Central memory CD8-positive, alpha-beta T cell (primary cell): Measurements from ENCODE around the gene IGSF23.

Experiments used
- ATAC-seq: fragments of 150-1000 bp; cut with Tn5 transposase; replicated peaks from 2 replicates; pipeline ENCODE4 v1.10.0; 2022; ENCODE audit warnings: mild to moderate bottlenecking, moderate FRiP score, moderate number of reproducible peaks; ENCODE audit not compliant: poor library complexity, severe bottlenecking; ENCODE audit errors: extremely low read depth
- DNase-seq, 2 donors: peaks; one replicate each; pipeline ENCODE4 v3.0.0; 2021; ENCODE audit warnings: low spot score in 2 of 2
- H3K27ac Mint-ChIP-seq: one replicate; pipeline ENCODE4 v1.8.0; 2022; ENCODE audit warnings: low read depth, mild to moderate bottlenecking, moderate library complexity, mixed read lengths
- H3K27me3 Mint-ChIP-seq: one replicate; pipeline ENCODE4 v1.8.0; 2022; ENCODE audit warnings: mixed read lengths
- H3K36me3 Mint-ChIP-seq: one replicate; pipeline ENCODE4 v1.8.0; 2022; ENCODE audit warnings: mild to moderate bottlenecking, moderate library complexity, mixed read lengths; ENCODE audit not compliant: insufficient read depth
- H3K4me1 Mint-ChIP-seq: one replicate; pipeline ENCODE4 v1.8.0; 2022; ENCODE audit warnings: mixed read lengths
- H3K4me3 Mint-ChIP-seq: one replicate; pipeline ENCODE4 v1.8.0; 2022; ENCODE audit warnings: mild to moderate bottlenecking, moderate library complexity, mixed read lengths
- H3K9me3 Mint-ChIP-seq: one replicate; pipeline ENCODE4 v1.8.0; 2022; ENCODE audit warnings: mixed read lengths

IGSF23 gene

DNA sequence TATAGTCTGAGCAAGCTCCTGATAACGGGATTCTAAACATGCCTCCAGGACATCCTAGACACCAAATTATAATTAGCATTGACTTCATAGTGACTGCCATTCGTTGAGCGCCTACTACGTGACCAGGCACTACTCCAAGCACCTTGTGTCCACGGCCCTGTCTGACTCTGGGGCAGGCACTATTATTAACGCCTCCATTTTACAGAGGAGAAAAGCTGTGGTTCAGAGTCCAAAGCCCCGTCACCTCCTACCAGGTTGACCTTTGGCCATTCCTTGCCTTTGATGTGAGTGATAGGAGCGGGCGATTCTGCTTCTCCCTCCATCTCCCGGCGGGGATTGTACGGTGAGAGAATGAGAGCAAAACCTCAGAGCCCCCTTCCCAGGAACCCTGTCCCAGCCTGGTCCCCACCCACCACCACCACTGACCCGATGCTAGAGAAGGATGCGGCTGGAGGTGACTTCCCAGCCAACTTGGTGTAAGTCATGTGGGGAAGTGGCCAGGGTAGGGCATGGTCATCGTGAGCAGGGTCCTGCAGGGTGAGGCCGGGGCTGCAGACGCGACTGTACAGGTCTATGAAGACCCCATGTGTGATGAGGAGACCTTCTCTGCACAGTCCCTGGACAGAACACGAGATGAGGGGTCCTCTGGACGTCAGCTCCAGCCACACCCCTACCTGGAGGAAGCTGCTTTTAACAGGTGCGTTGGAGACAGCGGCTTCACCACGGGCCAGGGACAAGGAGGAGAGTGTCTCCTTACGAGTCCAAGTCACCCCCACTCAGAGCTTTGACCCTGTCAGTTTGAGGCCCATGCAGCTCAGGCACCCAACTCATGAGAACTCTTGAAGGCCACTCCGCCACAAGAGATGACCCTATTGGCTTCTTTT lies at the start of gene IGSF23:
Gene IGSF23 (plus strand): TSS at position 269 of the 884 bp plus-strand sequence. CDS start 83 bp downstream, at position 352.
- no peaks in the 10 kb centered on the region for H3K4me1 Mint-ChIP-seq
- ATAC-seq (no peak), DNase-seq (no peak)
- H3K9me3 Mint-ChIP-seq, result peaks cover 5% of the 10 kb centered on the region
- no peak within 1 kb of the TSS for H3K4me3 Mint-ChIP-seq
- peaks cover 2% of the 10 kb centered on the region for H3K36me3 Mint-ChIP-seq
- H3K27me3 Mint-ChIP-seq, result peaks cover 10% of the 10 kb centered on the region
- no peak within 1 kb of the TSS for H3K27ac Mint-ChIP-seq

DNA sequence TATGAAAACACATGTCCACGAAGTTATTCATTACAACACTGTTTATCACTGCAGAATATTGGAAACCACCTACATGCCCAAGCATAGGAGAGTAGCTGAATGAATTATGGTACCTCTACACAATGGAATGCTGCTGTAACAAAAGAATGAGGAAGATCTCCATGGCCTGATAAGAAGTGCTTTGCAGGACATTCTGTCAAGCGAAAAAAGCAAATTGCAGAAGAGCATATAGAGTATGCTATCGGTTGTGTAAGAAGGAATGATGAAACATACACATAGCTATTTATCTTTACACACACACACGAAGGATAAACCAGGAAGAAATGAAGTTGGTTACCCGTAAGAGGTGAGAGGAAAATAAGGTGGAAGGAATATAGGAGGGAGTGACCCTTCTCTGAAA lies 46.4 kb upstream of the IGSF23 start:
- Mint-ChIP-seq H3K4me3 (no peak overlapping the region), H3K27me3 (peaks cover 11% of the 10 kb centered on the region), H3K36me3 (no peaks in the 10 kb centered on the region), H3K9me3 (peaks cover 11% of the 10 kb centered on the region), H3K4me1 (no peaks in the 10 kb centered on the region), H3K27ac (no peak overlapping the region)
- no peak for DNase-seq
- no peak for ATAC-seq

DNA sequence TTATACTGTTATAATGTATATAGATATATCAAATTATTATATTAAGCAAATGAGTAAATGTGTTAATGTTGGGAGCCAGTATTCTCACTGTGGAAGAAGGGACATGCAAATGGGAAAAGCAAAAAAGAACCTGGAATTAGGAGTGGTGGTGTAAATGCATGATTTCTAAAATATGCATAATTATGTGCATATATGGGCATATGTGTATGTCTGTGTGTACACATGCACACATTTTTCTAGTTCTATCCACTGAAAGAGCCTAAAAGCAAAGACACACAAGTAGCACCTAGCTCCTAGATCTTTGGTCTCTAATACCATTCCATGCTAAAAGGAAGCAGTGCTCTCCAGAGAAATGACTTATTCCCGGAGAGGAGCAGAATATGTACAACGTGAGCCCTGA lies 45.6 kb upstream of the IGSF23 start:
- no peak overlapping the region for H3K4me3 Mint-ChIP-seq
- no peak overlapping the region for H3K27ac Mint-ChIP-seq
- no peak for ATAC-seq
- H3K4me1 Mint-ChIP-seq, result no peaks in the 10 kb centered on the region
- no peak for DNase-seq
- H3K27me3 Mint-ChIP-seq, result peaks cover 11% of the 10 kb centered on the region
- peaks cover 11% of the 10 kb centered on the region for H3K9me3 Mint-ChIP-seq
- no peaks in the 10 kb centered on the region for H3K36me3 Mint-ChIP-seq

- peaks cover 11% of the 10 kb centered on the region for H3K9me3 Mint-ChIP-seq
- H3K36me3 Mint-ChIP-seq, result no peaks in the 10 kb centered on the region
- no peak for DNase-seq
- H3K4me1 Mint-ChIP-seq, result no peaks in the 10 kb centered on the region
- H3K4me3 Mint-ChIP-seq, result no peak overlapping the region
- H3K27ac Mint-ChIP-seq, result no peak overlapping the region
- H3K27me3 Mint-ChIP-seq, result peaks cover 26% of the 10 kb centered on the region
- no peak for ATAC-seq
Measured at GRCh38 chr19:44570603-44570983, 42.8 kb upstream of the IGSF23 start.

DNA sequence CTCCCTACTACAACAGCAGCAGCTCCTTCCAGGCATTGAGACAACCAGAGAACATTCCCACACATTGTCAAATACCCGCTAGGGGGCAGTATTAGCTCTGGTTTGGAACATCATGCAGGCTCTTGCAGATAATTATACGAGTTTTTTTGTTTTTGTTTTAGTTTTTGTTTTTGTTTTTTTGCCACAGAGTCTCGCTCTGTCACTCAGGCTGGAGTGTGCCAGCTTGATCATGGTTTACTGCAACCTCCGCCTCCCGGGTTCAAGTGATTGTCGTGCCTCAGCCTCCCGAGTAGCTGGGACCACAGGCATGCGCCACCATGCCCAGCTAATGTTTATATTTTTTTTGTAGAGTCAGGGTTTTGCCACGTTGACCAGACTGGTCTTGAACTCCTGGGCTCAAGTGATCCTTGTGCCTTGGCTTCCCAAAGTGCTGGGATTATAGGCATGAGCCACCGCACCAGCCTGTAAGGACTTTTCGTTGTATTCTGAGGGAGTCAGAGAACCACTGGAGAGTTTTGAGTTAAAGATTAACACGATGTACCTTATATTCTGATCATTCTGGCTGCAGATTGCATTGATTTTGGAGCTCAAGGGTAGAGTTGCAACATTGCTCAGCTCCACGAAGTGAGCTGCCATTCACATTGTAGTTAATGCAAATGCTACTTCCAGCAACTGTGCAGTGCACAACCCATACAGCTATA lies 42.2 kb upstream of the IGSF23 start:
- Mint-ChIP-seq H3K36me3 (no peaks in the 10 kb centered on the region), H3K4me3 (no peak overlapping the region)

DNA sequence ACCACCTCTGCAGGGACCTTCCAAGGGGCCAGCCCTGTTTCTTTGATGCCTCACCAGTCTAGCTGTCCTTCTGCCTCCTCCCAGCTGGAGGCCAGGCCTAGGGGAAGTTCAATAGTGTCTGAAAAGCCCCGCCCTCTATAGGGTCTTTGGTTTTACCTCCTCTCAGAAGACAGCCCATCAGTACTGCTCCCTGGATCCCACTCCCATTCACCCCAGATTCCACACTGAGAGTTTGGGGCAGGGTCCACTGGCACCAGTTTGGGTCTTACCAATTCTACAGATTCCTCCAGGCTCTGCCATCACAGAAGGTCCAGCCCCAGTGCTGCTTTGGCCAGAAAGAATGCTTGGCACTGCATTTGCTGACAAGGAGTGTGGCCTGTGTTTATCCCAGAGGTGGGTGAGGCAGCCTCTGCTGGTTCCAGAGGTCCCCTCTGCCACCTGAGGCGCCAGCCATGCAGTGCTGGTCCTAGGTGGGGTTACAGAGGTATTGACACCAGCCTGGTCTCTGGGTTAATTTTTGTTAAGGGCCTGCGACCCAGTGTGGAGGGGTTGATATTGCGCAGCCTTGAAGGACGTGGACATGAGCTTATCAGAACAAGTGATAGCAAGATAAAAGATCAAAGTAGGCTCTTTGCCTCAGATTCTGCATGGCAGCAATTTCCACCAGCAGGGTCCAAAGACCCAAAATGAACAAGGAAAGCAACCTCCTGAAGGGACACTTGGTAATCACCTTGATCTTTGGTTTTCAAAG lies 41.4 kb upstream of the IGSF23 start:
- no peak overlapping the region for H3K4me3 Mint-ChIP-seq
- ATAC-seq (no peak), DNase-seq (no peak)
- H3K27me3 Mint-ChIP-seq, result peaks cover 20% of the 10 kb centered on the region
- H3K4me1 Mint-ChIP-seq, result no peaks in the 10 kb centered on the region
- no peak overlapping the region for H3K27ac Mint-ChIP-seq
- peaks cover 7% of the 10 kb centered on the region for H3K9me3 Mint-ChIP-seq
- no peaks in the 10 kb centered on the region for H3K36me3 Mint-ChIP-seq

More for the DNA sequence above, 42.2 kb upstream of the IGSF23 start:
- DNase-seq, result peak in 1 of 2 donors; percentile 14
- Mint-ChIP-seq H3K27ac (no peak overlapping the region), H3K27me3 (peaks cover 26% of the 10 kb centered on the region), H3K4me1 (no peaks in the 10 kb centered on the region), H3K9me3 (peaks cover 11% of the 10 kb centered on the region)
- no peak for ATAC-seq

DNA sequence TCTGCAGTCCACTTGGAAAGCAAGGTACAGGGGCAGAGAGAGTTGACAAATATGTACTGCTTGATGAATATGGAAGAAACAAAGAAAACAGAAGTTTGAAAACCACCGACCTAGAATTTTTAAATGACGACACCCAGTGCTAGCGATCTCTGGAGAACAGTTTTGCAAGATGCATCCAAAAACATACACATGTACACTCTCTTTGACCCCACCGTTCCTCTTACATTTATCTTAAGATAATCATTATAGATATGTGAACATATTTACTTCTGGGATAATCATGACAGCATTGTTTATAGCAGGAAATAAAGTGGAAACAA lies 40.8 kb upstream of the IGSF23 start:
- no peak overlapping the region for H3K27ac Mint-ChIP-seq
- ATAC-seq, result no peak
- peaks cover 9% of the 10 kb centered on the region for H3K9me3 Mint-ChIP-seq
- no peaks in the 10 kb centered on the region for H3K36me3 Mint-ChIP-seq
- peaks cover 15% of the 10 kb centered on the region for H3K27me3 Mint-ChIP-seq
- DNase-seq, result no peak
- H3K4me3 Mint-ChIP-seq, result no peak overlapping the region
- H3K4me1 Mint-ChIP-seq, result no peaks in the 10 kb centered on the region

GRCh38 chr19:44573183-44573582 lies 40.2 kb upstream of the IGSF23 start:
- Mint-ChIP-seq H3K27ac (no peak overlapping the region), H3K36me3 (no peaks in the 10 kb centered on the region), H3K27me3 (peaks cover 15% of the 10 kb centered on the region), H3K4me1 (no peaks in the 10 kb centered on the region), H3K9me3 (peaks cover 15% of the 10 kb centered on the region), H3K4me3 (no peak overlapping the region)
- DNase-seq (no peak), ATAC-seq (no peak)

- no peaks in the 10 kb centered on the region for H3K36me3 Mint-ChIP-seq
- H3K27me3 Mint-ChIP-seq, result peaks cover 15% of the 10 kb centered on the region
- H3K4me1 Mint-ChIP-seq, result no peaks in the 10 kb centered on the region
- peaks cover 18% of the 10 kb centered on the region for H3K9me3 Mint-ChIP-seq
- no peak for DNase-seq
- H3K4me3 Mint-ChIP-seq, result no peak overlapping the region
- H3K27ac Mint-ChIP-seq, result no peak overlapping the region
- ATAC-seq, result no peak
Measured at GRCh38 chr19:44573627-44574026, 39.7 kb upstream of the IGSF23 start.

DNA sequence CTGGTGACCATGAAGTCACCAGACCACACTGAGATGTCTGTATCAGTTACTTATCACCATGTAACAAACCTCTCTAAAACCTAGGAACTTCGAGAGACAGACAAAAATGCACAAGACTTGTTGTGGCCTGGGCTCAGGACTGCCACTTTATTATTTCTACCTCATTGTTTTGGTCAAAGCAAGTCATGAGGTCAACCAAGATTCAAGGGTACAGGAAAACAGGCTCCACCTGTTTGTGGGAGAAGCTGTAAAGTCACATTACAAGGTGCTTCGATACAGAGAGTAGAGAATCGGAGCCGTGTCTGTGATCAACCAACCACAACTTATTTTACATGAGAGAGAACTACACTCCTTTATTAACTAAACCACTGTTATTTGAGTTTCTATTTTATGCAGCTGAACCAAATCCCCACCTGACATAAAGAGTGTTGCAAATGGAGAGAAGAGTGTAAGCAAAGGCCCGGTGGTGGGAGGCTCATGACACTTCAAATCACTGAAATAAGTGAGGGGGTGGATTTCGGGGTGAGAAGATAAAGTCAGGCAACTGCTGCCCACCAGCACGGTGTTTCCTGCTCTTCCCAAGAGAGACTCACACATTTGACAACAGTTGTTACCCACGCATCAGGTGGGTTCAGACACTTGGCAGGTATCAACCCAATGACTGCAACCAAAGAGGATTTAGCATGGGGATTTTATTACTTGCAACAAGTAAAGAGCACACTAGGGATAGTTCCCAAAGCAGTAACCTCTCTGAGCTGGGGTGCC lies 39.0 kb upstream of the IGSF23 start:
- H3K27me3 Mint-ChIP-seq, result peaks cover 15% of the 10 kb centered on the region
- no peaks in the 10 kb centered on the region for H3K4me1 Mint-ChIP-seq
- no peak overlapping the region for H3K4me3 Mint-ChIP-seq
- DNase-seq (no peak), ATAC-seq (no peak)
- no peak overlapping the region for H3K27ac Mint-ChIP-seq
- no peaks in the 10 kb centered on the region for H3K36me3 Mint-ChIP-seq
- H3K9me3 Mint-ChIP-seq, result peaks cover 18% of the 10 kb centered on the region

DNA sequence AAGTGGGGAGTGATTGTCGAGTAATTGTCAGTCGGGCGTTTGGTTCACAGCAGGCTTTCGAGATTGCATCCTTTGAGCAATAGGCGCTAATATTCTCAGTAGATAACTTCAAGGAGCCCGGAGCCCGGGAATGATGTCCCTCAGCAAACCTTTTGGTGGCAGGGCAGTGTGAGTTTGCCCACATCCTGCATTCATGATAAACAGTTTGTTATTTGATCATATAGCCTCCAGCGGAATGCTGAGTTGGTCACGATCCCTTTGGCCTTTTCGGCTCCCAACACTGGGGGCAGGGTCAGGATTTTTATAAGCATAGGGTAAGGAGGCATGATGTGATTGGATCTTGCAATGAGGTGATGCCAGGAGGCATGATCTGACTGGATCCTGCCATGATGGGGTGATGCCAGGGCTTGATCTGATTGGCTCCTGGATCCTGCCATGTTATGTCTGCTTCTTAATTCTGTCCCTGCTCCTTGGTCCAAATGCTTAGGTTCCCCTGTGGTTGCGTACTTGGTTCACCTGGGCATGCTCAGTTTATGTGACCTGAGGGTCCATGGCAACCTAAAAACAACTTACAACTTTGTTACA lies 38.2 kb upstream of the IGSF23 start:
- DNase-seq (no peak), ATAC-seq (no peak)
- Mint-ChIP-seq H3K9me3 (peaks cover 22% of the 10 kb centered on the region), H3K4me1 (no peaks in the 10 kb centered on the region), H3K27ac (no peak overlapping the region), H3K27me3 (peaks cover 15% of the 10 kb centered on the region), H3K4me3 (no peak overlapping the region), H3K36me3 (no peaks in the 10 kb centered on the region)
